Cardiac muscle cell (in vitro differentiated cells and primary cell): ENCODE data around the gene MYH4. TPM values are rescaled to one million over a fixed set of nuclear protein-coding genes. Genes with fewer than 3 reads are reported as not detected.

Experiments used
- DNase-seq, 2 donors: peaks; one replicate each; pipeline versions ENCODE4 v3.0.0 to v3.0.0-alpha.2; 2010 to 2017; ENCODE audit warnings: low read depth in 1 of 2, low spot score in 1 of 2
- H3K27ac ChIP-seq: fragments of 200-600 bp; sonication (generic); 2 replicates; pipeline ENCODE4 v1.5.1; 2016
- H3K27me3 ChIP-seq: fragments of 200-600 bp; sonication (generic); 2 replicates; pipeline ENCODE4 v1.6.0; 2016; ENCODE audit warnings: control low read depth
- H3K36me3 ChIP-seq: fragments of 200-600 bp; sonication (generic); 2 replicates; pipeline ENCODE4 v1.5.1; 2016; ENCODE audit warnings: control low read depth
- H3K4me1 ChIP-seq: fragments of 200-600 bp; sonication (generic); 2 replicates; pipeline ENCODE4 v1.8.1; 2017; ENCODE audit warnings: low read depth, mild to moderate bottlenecking, mixed run types
- H3K4me3 ChIP-seq: fragments of 200-600 bp; sonication (generic); 2 replicates; pipeline ENCODE4 v1.5.1; 2016; ENCODE audit warnings: mild to moderate bottlenecking
- H3K9me3 ChIP-seq: fragments of 200-600 bp; sonication (generic); 2 replicates; pipeline ENCODE4 v1.5.1; 2017; ENCODE audit warnings: low read depth, mild to moderate bottlenecking, control low read depth
- polyA plus RNA-seq: library from polyadenylated mRNA; unstranded; fragments of >200 nt; fragmentation: Nextera tagmentation; extraction: Ambion mirVana; gene quantifications from 2 replicates; pipeline ENCODE4 v1.2.1, GENCODE V29; 2016
- total RNA-seq: library from RNA; depleted of rRNA; stranded (reverse); fragments of >200 nt; gene quantifications from 2 replicates; pipeline ENCODE4 v1.2.3, GENCODE V29; 2016
- TF ChIP-seq, protein P1 (sequence below): IDR thresholded peaks from 2 replicates; pipeline ENCODE4 v1.5.1; 2012; ENCODE audit warnings: low read depth, mild to moderate bottlenecking, low read length

The MYH4 gene
- total and polyA plus RNA-seq, 2 experiments from 2014 or later = 0.11 to 0.18 TPM

DNA sequence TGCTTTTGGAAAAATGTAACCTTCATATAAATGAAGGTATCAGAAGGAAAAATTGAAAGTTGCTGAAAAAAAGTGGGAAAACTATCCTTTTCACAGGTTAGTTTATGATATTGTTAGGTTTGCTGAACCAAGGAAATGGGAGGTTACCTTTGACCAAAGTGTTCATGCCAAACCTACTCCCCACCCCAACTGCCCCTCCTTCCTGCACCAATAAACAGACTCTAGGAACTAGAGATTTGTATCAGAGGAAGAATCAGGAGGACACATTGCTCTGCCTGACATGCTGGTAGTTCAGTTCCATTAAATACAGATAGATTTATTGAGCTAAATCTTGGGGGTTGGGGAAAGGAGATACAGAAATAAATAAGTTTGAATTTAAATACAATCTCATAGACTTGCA lies 65.8 kb downstream of the MYH4 start:
- H3K4me1 ChIP-seq = no peaks in the 10 kb centered on the region
- H3K27me3 ChIP-seq = no peaks in the 10 kb centered on the region
- no peak overlapping the region for H3K27ac ChIP-seq
- TF ChIP-seq, protein P1, sequence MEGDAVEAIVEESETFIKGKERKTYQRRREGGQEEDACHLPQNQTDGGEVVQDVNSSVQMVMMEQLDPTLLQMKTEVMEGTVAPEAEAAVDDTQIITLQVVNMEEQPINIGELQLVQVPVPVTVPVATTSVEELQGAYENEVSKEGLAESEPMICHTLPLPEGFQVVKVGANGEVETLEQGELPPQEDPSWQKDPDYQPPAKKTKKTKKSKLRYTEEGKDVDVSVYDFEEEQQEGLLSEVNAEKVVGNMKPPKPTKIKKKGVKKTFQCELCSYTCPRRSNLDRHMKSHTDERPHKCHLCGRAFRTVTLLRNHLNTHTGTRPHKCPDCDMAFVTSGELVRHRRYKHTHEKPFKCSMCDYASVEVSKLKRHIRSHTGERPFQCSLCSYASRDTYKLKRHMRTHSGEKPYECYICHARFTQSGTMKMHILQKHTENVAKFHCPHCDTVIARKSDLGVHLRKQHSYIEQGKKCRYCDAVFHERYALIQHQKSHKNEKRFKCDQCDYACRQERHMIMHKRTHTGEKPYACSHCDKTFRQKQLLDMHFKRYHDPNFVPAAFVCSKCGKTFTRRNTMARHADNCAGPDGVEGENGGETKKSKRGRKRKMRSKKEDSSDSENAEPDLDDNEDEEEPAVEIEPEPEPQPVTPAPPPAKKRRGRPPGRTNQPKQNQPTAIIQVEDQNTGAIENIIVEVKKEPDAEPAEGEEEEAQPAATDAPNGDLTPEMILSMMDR = no peak
- H3K4me3 ChIP-seq = no peak overlapping the region
- no peaks in the 10 kb centered on the region for H3K9me3 ChIP-seq
- DNase-seq = no peak
- H3K36me3 ChIP-seq = no peaks in the 10 kb centered on the region

DNA sequence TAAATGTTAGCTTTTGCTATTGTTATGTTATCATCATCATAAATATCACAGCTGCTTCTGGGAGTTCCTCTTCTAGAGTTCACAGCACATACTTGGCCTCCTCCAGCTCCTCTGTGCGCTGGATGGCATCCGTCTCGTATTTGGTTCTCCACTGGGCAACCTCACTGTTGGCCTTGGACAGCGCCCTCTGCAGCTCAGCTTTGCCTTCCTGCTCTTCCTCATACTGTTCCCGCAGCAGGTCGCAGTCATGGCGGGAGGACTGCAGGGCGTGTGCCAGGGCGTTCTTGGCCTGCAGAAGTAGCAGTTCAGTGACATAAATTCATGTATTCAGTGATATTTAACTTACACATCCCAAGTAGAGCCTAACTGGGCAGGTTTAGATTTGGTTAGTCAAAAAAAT lies 71.0 kb downstream of the MYH4 start:
- no peak for DNase-seq
- TF ChIP-seq, protein P1 = no peak
- Histone ChIP-seq H3K9me3 (no peaks in the 10 kb centered on the region), H3K27me3 (no peaks in the 10 kb centered on the region), H3K4me1 (no peaks in the 10 kb centered on the region), H3K4me3 (no peak overlapping the region), H3K36me3 (no peaks in the 10 kb centered on the region), H3K27ac (no peak overlapping the region)

GRCh38 chr17:10396524-10397163 lies 72.7 kb downstream of the MYH4 start:
- peak in 1 of 2 donors; percentile 12 for DNase-seq
- Histone ChIP-seq H3K27ac (no peak overlapping the region), H3K27me3 (no peaks in the 10 kb centered on the region), H3K9me3 (no peaks in the 10 kb centered on the region), H3K36me3 (no peaks in the 10 kb centered on the region), H3K4me1 (no peaks in the 10 kb centered on the region), H3K4me3 (no peak overlapping the region)
- TF ChIP-seq, protein P1 = no peak

GRCh38 chr17:10394201-10394887 lies 75.0 kb downstream of the MYH4 start:
- DNase-seq = no peak
- H3K4me1 ChIP-seq = no peaks in the 10 kb centered on the region
- H3K27me3 ChIP-seq = no peaks in the 10 kb centered on the region
- H3K4me3 ChIP-seq = no peak overlapping the region
- TF ChIP-seq, protein P1 = no peak
- no peaks in the 10 kb centered on the region for H3K36me3 ChIP-seq
- H3K27ac ChIP-seq = no peak overlapping the region
- H3K9me3 ChIP-seq = no peaks in the 10 kb centered on the region

Other genes with a start within 250 kb of the MYH4 start
- 0.09 TPM in 1 of 2 replicates, not detected in the other for gene MYH13, start 96.6 kb downstream of the MYH4 start, total RNA-seq
- gene MYH13, start 96.6 kb downstream of the MYH4 start, polyA plus RNA-seq = not detected in 2 replicates
- not detected in 2 replicates for gene MYH8, start 47.6 kb downstream of the MYH4 start, total RNA-seq
- gene MYH8, start 47.6 kb downstream of the MYH4 start, polyA plus RNA-seq = not detected in 2 replicates
- gene MYH1, start 49.0 kb upstream of the MYH4 start, total RNA-seq = not detected in 2 replicates
- gene MYH1, start 49.0 kb upstream of the MYH4 start, polyA plus RNA-seq = not detected in 2 replicates
- gene MYH2, start 80.1 kb upstream of the MYH4 start, total RNA-seq = 0.11 TPM in 1 of 2 replicates, not detected in the other
- gene MYH2, start 80.1 kb upstream of the MYH4 start, polyA plus RNA-seq = 0.35 TPM in 1 of 2 replicates, not detected in the other
- gene MYH3, start 187.8 kb upstream of the MYH4 start, total RNA-seq = 1.3 and 3.1 TPM in 2 replicates
- 0.72 and 1.7 TPM in 2 replicates for gene MYH3, start 187.8 kb upstream of the MYH4 start, polyA plus RNA-seq
- 56.4 and 60.4 TPM in 2 replicates for gene SCO1, start 228.0 kb upstream of the MYH4 start, total RNA-seq
- gene SCO1, start 228.0 kb upstream of the MYH4 start, polyA plus RNA-seq = 62.6 and 67.2 TPM in 2 replicates
- 4.4 and 7.4 TPM in 2 replicates for gene ADPRM, start 228.0 kb upstream of the MYH4 start, total RNA-seq
- 5.0 and 7.3 TPM in 2 replicates for gene ADPRM, start 228.0 kb upstream of the MYH4 start, polyA plus RNA-seq